Fibroblast of mammary gland (primary cell): ENCODE measurements around the gene PRKCZ.

Experiments
- DNase-seq: peaks from one replicate; pipeline ENCODE4 v3.0.0-alpha.2; 2010; ENCODE audit warnings: low read depth
- H3K4me3 ChIP-seq: 2 replicates; pipeline ENCODE4 v1.5.1; 2011; ENCODE audit warnings: low read depth, mild to moderate bottlenecking, low read length, moderate library complexity; ENCODE audit not compliant: control insufficient read depth
- TF ChIP-seq, protein P1 (sequence below): conservative IDR thresholded peaks from 2 replicates; pipeline ENCODE4 v1.5.1; 2011; ENCODE audit warnings: low read depth, low read length, inconsistent platforms; ENCODE audit not compliant: control insufficient read depth, insufficient read depth

PRKCZ gene

DNA sequence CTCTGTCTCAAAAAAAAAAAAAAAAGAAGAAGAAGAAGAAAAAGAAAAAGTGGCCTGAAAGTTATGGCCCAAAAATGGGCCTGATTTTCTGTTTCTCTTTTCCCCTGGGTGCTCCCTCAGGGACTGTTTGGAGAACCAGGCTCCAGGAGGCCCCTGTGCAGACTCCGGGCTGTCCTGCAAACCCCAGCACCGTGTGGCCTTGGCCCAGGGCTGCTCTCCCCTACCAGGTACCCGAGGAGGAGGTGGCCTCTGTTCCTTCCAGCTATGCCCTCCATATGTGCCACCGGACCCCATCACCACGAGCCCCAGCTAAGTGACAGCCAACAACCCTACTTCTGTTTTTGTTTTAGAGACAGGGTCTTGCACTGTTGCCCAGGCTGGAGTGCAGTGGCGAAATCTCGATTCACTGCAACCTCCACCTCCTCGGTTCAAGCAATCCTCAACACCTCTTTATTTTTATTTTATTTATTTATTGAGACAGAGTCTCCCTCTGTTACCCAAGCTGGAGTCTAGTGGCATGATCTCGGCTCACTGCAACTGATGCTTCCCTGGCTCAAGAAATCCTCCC lies 151.9 kb downstream of the PRKCZ start:
- TF ChIP-seq, protein P1, sequence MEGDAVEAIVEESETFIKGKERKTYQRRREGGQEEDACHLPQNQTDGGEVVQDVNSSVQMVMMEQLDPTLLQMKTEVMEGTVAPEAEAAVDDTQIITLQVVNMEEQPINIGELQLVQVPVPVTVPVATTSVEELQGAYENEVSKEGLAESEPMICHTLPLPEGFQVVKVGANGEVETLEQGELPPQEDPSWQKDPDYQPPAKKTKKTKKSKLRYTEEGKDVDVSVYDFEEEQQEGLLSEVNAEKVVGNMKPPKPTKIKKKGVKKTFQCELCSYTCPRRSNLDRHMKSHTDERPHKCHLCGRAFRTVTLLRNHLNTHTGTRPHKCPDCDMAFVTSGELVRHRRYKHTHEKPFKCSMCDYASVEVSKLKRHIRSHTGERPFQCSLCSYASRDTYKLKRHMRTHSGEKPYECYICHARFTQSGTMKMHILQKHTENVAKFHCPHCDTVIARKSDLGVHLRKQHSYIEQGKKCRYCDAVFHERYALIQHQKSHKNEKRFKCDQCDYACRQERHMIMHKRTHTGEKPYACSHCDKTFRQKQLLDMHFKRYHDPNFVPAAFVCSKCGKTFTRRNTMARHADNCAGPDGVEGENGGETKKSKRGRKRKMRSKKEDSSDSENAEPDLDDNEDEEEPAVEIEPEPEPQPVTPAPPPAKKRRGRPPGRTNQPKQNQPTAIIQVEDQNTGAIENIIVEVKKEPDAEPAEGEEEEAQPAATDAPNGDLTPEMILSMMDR, result no peak
- no peak overlapping the region for H3K4me3 ChIP-seq
- DNase-seq, result no peak

DNA sequence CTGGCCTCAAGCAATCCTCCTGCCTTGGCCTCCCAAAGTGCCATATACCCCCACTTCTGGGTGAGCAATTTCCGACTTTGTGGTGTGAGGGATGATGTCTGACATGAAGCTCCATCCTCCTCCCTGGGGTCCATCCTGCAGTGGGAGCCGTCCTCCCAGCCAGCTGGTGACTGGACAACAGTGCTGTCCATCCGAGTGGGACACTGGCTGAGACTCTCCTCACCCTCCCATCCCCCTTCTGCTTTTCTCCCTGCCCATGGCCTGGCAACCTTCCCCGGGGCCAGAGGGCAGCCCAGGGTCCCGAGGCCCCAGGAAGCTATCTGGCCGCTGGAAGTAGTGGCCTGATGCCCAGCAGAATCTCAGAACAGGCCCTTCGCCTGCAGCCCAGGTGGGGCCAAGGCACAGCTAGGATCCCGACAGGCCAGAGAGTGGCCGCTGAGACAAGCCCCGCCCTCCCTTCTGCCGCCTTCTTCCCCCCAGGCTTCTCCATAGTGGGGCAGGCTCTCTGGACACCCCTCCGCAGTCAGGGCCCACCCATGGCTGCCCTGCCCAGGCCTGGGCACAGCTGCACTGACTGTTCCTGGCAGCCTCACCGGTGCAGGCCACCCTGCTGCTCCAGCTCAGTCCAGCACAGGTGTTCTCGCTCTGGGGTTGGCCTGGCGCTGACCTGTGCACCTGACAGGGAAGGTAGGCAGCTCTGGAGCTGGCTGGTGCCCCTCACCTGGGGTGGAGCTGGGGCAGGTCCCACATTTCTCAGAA lies 152.8 kb downstream of the PRKCZ start:
- TF ChIP-seq, protein P1, result no peak
- no peak overlapping the region for H3K4me3 ChIP-seq
- DNase-seq, result no peak

DNA sequence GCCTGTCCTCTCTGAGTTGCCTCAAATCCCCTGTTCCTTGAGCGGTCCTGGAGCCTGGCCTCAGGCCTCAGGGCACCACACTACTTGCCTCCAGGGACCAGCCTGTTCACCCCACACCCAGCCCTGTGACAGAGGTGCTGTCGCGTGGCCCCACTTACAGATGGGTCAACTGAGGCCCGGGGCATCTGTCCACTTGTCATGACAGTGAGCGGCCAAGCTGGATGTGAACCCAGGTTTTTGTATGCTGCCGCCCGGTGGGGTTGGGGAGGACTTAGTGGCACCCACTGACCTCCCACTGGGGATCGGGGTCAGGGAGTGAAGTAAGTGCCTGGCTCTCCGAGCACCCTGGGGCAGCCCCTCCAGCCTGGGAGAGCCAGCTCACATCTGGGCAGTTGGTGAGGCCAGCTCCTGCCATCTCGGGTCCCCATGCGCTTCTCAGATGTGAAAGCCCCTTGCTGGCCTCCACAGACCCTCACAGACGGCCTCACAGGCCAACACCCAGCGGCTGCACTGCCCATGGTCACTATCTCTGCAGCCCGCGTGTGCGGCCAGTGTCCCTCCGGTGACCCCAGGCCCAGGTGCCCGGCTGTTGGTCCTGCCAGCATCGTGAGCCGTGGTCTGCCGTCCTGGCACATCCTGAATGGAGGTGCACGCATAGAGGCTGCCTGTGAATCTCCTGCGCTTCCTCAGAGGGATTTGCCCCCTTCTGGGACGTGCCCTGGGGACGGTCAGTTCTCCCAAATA lies 153.6 kb downstream of the PRKCZ start:
- H3K4me3 ChIP-seq, result peak overlapping the region; percentile 56
- TF ChIP-seq, protein P1, result no peak
- no peak for DNase-seq

DNA sequence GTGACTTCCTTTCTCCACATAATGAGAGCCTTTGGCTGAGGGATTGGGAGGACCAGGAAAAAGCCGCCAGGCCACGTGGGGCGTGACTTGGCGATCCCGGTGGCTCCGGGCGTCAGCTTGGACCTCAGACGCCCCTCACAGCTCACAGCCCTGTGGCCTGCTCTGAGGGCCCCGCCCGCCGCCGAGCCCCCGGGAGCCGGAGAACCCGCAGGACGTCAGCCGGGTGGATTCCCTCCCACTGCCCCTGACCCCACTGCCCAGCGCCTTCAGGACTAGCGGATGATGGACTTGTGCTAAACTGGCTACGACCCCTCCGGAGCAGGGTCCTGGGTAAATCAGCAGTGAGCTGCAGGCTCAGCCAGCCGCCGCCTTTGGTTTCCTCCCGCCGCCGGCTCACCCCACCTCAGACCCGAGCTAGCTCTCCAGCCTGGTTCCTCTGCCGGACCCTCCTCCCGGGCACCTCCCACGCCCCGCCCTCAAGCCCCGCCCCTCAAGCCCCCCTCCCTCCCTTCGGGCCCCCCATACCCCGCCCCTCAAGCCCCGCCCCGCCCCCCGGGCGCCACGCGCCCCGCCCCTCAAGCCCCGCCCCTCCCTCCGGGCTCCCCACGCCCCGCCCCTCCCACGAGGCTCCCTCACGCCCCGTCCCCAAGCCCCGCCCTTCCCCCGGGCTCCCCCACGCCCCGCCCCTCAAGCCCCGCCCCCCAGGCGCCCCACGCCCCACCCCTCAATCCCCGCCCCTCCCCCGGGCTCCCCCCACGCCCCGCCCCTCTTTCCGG lies 154.4 kb downstream of the PRKCZ start:
- H3K4me3 ChIP-seq, result peak overlapping the region; percentile 56
- DNase-seq, result peak; percentile 63

DNA sequence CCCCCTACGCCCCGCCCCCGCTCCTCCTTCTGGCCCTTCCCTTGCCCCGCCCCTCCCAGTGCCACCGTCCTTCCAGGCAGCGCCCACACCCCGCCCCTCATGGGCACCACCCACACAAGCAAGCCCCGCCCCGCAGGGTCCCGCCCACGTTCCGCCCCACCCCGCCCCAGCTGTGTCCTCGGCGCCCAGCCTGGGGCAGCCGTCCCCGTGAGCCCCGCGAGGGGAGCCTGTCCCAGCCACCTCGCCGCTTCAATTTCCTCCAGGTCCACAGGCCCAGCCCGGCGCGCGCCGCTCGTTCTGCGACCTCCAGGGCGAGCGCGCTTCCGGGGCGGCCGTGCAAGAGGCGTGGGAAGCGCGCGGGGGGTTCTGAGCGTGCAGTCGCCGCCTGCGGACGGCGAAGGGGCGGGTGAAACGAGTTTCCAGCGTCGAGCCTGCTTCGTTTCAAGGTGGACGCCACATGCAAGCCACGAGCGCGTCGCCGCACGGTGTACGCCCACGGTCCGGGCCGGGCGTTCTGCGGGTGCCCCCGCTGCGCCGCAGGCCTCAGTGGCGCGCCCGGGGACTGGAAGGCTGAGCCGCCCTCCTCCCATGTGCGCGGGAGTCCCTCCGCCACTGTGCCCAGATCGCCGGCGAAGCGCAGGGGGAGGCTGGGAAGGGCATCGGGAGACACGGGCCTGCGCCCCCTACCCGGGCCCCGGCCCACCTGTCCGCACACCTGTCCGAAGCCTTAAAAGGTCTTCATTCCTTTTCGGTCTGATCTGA lies 155.2 kb downstream of the PRKCZ start:
- H3K4me3 ChIP-seq, result peak overlapping the region; percentile 22
- TF ChIP-seq, protein P1, result no peak
- peak; percentile 90 for DNase-seq

More for the DNA sequence above, 154.4 kb downstream of the PRKCZ start:
- TF ChIP-seq, protein P1, result no peak

DNA sequence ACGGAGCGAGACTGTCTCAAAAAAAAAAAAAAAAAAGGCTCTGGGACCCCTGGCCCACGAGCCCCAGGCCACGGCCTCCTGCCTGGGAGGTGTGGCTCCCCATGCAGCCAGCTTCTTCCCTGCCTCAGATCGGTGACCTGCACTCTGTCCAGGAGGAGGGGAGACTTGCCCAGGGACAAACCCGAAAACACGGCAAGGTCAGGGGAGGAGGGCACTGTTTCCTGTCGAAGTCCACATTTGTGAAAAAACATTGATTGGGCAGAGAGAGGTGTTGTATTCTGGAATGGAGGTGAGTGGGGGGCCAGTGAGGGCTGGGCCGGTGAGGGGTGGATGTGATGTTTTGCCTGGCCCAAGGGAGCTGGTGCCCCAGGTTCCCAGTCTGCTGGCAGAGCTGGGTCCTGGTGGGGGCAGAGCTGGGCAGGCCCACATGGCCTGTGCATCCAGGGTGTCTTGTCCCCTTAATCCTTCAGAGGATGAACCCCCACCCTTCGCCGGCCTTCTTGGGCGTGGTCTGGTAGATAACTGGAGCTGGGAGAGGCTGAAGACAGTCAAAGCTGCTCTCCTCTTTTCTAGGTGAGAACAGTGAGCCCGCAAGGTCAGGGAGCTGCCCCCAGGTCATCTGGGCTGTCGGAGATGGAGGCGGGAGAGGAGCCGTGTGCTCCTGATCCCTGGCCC lies 156.7 kb downstream of the PRKCZ start:
- no peak overlapping the region for H3K4me3 ChIP-seq
- TF ChIP-seq, protein P1, result no peak
- peak; percentile 11 for DNase-seq
